GM18499 (cell line): ENCODE measurements around the gene DENND4A.
"Not testable (repeated sequence)": the region's sequence is repeated elsewhere in the genome, so short reads cannot be mapped to it uniquely, and the experiment has no call there.

ENCODE experiments used
- ATAC-seq: cut with Tn5 transposase; IDR thresholded peaks from one replicate; pipeline ENCODE4 v1.9.1; 2021; ENCODE audit warnings: moderate number of reproducible peaks; ENCODE audit not compliant: insufficient read depth, unreplicated experiment

The DENND4A gene

DNA sequence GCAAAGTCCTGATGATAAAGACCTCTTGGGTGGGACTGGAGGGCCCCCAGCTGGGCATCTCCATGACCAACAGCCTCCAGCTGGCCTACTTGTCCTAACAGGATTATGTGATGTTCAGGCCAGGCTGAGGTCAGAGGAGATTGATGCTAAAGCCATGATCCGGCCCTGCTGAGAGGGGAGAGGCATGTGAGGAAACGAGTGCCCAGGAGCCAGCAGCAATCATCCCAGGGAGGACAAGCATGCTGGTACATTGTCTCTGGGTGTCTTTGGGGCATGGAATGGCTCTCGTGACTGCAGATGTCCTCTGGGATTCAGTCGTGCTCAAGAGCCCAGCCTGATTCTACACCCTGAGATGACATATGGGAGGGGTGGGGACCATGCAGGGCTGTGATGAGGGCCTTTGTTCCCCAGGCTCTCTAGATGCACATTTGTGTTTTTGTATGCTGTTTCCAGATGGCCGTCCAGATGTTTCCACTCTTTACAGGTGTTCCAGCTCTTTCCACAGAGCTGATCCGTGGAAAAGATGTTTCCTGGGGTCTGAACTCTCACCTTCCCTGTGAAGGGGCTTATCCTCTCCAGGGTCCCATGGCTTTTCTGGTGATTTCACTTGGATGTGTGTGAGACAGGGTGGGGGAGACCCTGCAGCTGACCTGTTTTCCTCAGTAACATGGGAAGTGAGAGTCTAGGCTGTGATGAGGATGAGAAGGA lies 150.2 kb downstream of the DENND4A start:
- no peak for ATAC-seq

DNA sequence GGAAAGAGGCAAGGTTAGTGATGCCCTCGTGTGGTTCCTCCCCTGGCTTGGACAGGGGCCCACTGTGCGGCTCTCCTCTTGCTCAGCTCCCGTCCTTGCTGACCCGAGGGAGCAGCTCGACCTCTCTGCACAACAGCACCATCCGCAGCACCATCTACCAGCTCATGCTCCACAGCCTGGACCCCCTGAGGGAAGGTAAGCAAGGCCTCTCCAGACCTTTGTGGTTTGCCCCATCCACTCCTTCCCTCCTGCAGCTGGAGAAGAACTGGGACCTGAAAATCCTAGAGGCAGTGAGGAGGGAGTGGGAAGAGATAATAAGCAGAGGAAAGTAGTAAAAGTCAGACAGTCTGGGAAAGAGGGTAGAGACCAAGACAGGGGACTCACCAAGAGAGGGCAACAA lies 152.6 kb downstream of the DENND4A start:
- no peak for ATAC-seq

DNA sequence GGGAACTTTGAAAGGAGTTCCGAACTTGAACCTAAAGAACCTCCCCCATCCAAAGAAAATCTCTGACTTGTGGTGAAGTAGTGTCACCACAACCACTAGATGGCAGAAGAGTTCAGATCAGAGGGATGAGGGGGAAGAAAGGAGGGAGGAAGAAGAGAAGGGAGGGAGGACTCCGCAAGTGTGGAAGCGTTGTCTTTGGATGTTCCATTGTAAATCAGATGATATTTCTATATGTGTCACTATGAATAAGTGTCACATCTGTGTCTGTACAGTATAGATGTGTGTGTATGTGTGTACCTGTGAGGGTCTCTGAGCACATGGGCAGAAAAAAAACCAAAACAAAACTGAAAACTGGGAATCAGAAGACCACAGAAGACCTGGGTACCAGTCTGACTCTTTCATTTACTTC lies 153.4 kb downstream of the DENND4A start:
- no peak for ATAC-seq

DNA sequence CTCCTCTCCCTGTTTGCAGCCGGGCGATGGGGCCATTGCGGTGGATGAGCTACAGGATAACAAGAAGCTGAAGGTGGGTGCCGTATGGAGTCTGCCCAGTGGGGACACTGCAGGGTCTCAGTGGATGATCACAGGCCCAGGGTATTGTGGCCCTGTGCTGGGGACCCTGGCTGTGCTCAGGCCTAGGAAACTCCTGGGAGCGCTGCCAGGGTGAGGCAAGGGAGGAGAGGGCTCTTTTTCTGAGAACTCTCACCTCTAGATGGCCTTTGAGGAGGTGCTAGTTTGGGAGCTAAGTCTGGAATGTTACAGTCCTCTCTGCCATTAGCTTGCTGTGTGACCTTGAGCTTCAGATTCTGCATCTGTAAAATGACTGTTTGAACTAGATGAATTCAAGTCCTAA lies 154.0 kb downstream of the DENND4A start:
- no peak for ATAC-seq

DNA sequence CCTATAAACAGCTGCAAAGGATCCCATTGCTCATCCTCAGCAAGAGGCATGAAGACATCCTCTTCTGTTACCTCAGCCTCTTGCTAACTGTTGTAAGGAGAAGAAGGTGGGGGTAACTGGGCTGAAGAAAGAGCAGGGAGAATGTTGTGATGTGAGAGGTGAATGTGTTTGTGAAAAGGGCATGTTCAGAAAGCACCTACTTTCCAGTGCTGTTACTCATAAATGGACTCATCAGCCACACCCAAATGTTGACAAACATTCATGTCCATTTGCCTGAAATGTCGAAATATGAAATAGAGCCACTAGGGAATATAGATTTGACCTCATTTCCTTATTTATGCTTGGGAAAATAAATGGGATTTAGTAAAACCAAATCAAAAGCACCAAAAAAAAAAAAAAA lies 157.7 kb downstream of the DENND4A start:
- ATAC-seq: no peak

DNA sequence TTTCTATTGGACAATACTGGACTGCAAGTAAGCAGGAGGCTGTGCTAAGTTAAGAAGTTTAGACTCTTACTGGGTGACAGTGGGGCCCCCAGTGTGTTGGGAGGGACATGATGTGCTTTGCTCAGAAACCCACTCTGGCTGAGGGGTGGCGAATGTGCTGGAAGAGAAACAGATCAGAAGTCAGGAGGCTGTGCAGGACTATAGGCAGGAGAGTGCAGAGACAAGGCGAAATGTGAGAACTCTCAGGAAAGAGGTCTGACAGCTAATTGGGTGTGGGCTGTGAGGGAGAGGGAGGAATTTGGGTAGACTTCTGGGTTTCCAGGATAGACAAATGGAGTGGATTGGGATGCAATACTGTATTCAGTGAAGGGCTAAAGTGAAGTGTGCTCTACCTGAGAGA lies 158.3 kb downstream of the DENND4A start:
- ATAC-seq: no peak

DNA sequence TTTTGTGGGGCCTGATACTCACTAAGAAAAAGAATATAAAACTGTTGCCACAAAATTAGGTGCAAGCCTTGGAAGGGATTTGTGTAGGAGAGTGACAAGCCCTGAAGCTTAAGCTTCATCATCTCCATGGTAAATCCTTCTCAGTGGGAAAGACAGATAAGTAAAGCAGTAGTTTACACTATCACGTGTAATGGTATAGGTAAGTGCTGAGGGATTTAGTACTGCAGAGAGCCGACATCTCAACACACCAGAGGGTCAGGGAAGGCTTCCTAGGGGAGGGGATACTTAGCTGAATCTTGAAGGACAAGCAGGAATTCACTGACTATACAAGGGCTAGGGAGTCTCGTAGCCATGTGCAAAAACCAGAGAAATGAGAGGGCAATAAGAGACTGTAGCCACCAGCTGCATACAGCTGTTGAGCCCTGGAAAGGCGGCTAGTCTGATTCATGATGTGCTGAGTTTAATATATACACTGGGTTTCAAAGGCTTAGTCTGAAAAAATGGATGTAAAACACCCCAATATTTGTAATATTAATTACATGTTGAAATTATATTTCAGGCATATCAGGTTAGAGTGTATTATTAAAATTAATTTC lies 159.2 kb downstream of the DENND4A start:
- ATAC-seq: no peak

DNA sequence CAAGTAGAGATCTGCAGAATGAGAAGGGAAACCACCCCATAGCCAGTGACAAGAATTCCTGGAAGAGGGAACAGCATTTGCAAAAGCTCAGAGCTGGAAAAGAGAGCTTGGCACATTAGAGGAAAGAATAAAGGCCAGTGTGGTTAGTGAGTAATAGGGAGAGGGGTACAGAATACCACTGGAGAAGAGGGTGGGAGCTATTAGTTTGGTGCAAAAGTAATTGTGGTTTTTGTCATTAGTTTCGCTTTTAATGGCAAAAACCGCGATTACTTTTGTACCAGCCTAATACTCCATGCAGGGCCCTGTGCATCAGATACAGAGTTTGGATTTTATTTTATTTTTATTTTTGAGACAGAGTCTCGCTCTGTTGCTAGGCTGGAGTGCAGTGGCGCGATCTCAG lies 160.6 kb downstream of the DENND4A start:
- no peak for ATAC-seq

DNA sequence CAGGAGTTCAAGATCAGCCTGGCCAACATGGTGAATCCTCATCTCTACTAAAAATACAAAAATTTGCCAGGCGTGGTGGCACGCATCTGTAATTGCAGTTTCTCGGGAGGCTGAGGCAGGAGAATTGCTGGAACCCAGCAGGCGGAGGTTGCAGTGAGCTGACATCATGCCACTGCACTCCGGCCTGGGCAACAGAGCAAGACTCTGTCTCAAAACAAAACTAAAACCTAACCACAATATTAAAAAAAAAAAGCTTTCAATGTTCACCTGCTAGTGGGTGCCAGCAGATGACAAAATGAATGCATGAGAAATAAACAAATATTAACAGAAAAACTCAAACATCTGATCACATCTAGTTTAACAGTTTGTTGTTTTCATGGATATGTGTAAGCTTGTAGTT lies 161.3 kb downstream of the DENND4A start:
- peak; percentile 55 for ATAC-seq

DNA sequence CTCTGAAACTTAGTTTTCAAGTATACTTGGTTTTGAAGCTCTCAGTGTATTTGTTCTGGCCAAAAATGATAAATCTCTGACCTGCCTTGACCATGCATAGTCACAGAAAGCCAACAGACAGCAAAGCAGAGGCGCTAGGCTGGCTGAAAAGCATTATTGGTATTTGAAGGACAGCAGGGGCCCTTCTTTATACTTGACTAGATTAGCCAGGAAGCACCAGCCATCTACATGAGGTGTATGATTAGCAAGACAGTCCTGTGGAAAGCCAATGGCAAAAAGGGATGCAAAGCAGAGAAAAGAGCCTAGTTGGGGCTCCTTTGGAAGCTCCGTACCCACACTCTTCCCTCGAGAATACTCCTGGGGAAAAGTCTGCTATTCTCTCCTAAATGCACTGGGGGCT lies 162.5 kb downstream of the DENND4A start:
- ATAC-seq: no peak

DNA sequence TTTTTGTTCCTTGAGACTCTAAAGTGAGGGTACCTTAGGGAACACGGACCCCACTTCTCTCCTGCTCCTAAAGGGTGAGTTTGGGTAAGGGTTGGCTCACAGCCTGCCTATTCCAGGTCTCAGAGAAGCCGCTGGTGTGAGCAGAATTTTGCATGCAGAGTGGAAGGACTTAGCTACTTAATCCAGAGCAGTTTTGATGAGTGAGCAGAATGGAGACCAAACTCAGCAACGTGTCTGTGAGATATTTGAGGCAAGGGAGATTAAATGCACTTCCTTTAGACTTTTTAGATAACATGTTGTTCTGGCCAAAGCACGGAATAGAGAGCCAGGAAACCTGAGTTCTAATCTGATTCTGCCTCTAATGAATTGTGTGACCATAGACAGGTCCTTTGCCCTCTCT lies 165.2 kb downstream of the DENND4A start:
- no peak for ATAC-seq

DNA sequence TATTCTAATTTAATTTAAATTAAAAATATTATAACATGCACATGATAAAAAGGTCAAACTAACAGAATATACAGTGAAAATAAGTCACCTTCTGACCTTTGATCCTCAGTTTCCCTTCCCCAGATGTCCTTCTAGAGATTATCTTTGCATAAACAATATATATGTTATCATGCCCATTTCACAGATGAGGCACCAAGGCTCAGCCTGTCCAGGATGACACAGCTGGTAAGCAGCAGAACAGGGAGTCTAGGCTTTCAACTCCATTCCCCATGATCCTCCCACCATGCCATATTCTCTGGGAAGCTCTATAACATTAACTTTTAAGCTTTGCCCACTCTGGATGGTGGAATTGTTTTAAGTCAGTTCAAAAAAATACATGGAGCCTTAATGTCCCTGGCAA lies 169.0 kb downstream of the DENND4A start:
- ATAC-seq: no peak

DNA sequence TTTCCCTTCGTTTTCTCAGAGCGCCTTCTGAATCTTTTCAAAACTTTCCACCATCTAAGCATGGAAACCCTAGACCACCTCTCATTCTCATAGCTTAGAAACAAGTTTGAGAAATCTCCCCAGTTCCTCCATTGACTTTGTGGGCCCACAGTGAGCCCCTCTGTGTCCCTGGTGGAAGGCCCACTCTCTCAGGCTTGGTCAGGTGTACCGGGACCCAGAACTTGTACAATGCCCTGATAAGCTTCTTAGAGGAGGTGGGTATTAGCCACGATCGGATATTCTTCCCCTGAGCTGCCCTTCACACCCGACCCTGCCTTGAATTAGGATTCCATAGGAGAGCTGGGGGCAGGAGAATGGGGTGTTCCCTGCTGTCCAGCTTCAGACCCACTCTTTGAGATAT lies 170.5 kb downstream of the DENND4A start, which contains the start of gene SLC24A1:
Gene SLC24A1 (plus strand): TSS at position 301 of the 400 bp plus-strand sequence. CDS start 2,143 bp downstream, outside the sequence.
- no peak for ATAC-seq

DNA sequence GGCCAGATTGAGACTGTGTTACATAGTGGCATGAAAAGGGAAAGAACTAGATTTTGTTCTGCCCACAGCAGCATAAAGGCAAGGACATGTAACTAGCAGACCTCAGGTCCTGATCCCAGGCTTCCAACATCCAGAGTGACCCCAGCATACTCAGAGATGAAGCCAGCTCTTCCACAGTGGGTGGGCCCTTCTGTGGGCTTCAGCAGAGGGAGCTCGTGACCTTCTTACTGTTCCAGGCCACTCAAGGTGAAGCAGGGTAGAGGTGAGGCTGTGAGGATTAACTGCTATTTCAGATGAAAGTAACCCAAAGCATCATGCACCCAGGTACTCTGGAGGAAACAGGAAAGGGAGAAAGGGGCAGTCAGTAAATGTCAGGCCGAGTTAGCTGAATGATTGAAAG lies 171.3 kb downstream of the DENND4A start:
- no peak for ATAC-seq

DNA sequence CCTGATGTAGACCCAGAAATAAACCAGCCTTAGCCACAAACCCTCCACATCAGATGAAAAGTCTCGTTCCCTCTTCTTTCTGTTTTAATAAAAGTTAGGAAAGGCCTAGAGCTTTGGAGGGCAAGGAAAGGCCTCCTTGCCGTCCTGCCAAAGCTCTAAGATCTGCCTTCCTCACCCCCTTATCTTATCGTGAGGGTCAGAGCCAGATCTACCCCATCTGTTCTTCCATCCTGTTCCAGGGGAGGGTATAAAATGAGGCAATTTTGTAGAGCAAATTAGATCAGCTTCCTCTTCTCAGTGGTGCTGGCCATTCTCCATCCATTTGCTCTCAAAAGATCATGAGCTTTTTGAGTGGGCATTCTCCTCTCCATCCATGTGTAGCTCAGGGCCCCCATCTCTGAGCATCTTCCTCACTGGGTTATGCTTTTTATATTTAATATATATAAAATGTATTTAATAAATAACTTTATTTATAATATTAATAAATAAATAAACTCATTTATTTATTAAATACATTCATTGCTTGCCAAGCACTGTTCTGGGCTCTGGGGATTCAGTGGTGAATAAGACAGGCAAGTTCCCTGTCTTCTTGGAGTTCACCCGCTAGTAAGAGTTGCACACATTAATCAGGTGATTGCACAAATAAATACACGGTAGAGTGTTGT lies 172.3 kb downstream of the DENND4A start:
- ATAC-seq: no peak

DNA sequence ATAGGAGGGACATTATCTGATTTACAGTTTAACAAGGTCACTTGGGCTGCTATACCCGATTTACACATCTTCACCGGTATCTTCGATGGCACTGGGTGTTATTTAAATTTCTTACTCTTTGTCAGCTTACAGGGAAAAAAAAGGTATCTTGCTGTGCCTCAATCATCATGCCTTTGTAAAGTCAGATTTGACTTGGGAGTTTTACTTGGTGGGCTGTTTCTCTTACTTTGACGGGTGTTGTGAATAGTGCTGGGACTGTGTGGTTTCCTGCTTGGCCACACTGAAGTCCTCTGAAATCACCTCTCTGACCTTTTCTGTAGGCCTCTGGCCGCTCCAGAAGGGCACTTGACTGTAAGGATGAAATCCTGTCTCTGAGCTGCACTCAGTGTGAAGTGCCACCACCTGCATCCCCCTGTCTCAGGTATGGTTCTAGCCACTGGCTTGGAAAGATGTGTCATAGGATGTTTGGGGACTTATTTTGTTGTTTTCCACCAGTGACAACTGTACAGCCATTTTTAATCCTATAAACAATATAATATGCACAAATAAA lies 173.5 kb downstream of the DENND4A start:
- ATAC-seq: no peak

DNA sequence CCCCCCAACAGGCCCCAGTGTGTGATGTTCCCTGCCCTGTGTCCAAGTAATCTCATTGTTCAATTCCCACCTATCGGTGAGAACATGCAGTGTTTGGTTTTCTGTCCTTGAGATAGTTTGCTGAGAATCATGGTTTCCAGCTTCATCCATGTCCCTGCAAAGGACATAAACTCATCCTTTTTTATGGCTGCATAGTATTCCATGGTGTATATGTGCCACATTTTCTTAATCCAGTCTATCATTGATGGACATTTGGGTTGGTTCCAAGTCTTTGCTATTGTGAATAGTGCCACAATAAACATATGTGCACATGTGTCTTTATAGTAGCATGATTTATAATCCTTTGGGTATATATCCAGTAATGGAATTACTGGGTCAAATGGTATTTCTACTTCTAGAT lies 176.2 kb downstream of the DENND4A start:
- ATAC-seq: not testable (repeated sequence)

DNA sequence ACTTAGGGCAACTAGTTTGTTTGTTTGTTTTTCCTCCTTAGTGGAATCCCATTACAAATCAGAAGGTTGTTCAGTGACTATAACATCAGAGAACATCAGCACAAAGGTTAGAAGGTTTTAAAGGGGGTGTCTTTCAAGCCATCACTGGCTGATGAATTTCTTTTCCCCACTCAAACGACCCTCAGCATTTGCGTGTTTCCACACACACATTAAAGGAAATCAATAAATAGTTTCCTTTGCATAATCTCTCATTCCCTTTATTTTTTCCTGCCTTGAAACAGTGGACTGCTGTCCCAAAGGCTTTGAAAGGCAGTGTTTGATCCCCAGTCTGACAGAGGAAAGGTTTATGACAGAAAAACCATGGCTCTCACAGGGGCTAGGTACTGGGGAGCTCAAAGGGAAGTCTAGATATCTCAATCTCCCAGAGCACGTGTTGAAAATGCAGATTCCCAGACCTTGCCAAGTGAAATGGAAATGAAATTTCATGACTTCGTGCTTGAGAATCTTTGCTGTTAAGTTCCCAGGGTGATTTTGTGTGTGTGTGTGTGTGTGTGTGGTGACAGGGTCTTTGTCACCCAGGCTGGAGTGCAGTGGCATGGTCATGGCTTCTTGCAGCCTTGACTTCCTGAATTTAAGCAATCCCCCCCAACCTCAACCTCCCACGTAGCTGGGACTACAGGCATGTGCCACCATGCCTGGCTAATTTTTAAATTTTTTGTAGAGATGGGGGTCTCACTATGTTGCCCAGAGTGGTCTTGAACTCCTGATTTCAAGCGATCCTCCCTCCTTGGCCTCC lies 178.9 kb downstream of the DENND4A start:
- no peak for ATAC-seq

DNA sequence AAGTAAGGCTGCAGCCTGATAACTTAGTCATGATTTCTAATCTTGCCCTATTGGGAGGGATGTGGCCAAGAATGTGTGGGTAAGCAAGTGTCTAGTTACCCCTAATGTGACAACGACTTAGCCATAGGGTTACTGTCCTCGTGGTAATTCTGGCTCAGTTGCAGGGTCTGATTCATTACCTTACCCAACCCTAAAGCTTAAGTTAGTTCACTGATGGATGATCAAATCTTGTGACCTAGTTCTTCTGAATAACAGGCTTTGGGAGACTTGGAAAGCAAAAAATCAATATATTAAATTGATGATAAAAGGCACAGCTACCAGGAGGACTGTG lies 179.5 kb downstream of the DENND4A start:
- ATAC-seq: no peak

DNA sequence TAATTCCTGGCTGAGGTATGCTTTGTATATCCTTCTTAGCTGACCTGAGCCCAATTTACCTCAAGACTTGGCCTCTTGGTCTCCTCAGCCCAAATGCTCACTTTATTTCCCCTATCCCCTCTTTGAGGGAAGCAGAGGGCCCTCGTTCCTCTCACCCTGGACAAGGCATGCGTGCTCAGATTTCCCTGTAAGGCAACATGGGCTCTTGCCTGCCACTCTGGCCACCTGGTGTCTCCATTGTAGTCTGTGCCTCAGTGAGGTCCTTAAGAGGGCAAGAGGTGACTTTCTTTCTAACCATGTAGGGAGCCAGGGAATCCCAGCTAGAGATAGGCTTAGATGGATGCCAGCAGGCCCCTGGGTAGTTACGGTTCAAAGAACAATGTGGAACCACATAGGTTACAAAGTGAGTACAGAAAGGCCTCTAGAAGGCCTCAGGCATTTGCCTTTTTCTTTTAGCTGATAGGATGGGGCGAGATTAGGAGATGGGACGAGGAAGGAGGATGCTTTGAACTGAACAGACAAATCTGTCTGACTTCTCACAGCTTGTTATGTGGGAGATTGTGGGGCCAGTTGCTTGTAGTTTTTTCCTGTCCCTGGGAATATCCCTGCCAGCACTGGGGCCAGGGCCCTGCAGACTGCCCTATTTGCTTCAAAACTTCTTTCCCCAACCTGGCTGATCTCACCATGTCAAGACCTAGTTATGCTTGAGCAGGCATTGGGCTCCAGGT lies 180.0 kb downstream of the DENND4A start:
- ATAC-seq: no peak
